Dermis blood vessel endothelial cell (primary cell): ENCODE measurements around the gene MSLN. TPM values are rescaled to one million over a fixed set of nuclear protein-coding genes. Genes with fewer than 3 reads are reported as not detected.
"Not testable (repeated sequence)": the region's sequence is repeated elsewhere in the genome, so short reads cannot be mapped to it uniquely, and the experiment has no call there.

ENCODE experiments used
- DNase-seq: peaks from one replicate; pipeline ENCODE4 v3.0.0; 2010
- total RNA-seq: library from RNA; depleted of rRNA; stranded (reverse); fragments of >200 nt; gene quantifications from 2 replicates; pipeline ENCODE4 v1.2.3, GENCODE V29; 2014

MSLN gene
- total RNA-seq, 1 donor from 2014 or later = not detected

- DNase-seq = no peak
These were observed 1.3 kb downstream of the MSLN start for GRCh38 chr16:761625-762513.

- DNase-seq = no peak
These were observed 2.2 kb downstream of the MSLN start for GRCh38 chr16:762595-763268.

- no peak for DNase-seq
These were observed 3.0 kb downstream of the MSLN start for GRCh38 chr16:763369-764183.

GRCh38 chr16:764184-764750 is 3.7 kb downstream of the MSLN start:
- DNase-seq = no peak

- DNase-seq = no peak
These were observed 4.4 kb downstream of the MSLN start for GRCh38 chr16:764848-765487.

- no peak for DNase-seq
These were observed 4.9 kb downstream of the MSLN start for GRCh38 chr16:765488-765865.

GRCh38 chr16:766008-766819 is 5.7 kb downstream of the MSLN start:
- no peak for DNase-seq

- DNase-seq = no peak
These were observed 6.5 kb downstream of the MSLN start for GRCh38 chr16:766820-767640.

GRCh38 chr16:767743-768235 is 7.3 kb downstream of the MSLN start:
- DNase-seq = no peak

- no peak for DNase-seq
These were observed 7.9 kb downstream of the MSLN start for GRCh38 chr16:768428-768827.

- no peak for DNase-seq
These were observed 8.8 kb downstream of the MSLN start for GRCh38 chr16:769184-769784.

- no peak for DNase-seq
These were observed 9.4 kb downstream of the MSLN start for GRCh38 chr16:769934-770333.

- DNase-seq = no peak
These were observed 9.9 kb downstream of the MSLN start for GRCh38 chr16:770411-770810.

- DNase-seq = no peak
These were observed 12.4 kb downstream of the MSLN start for GRCh38 chr16:772959-773358.

- DNase-seq = no peak
These were observed 13.8 kb downstream of the MSLN start for GRCh38 chr16:774086-775001.

- DNase-seq = no peak
These were observed 14.8 kb downstream of the MSLN start for GRCh38 chr16:775236-775796.

GRCh38 chr16:776298-776697 is 15.8 kb downstream of the MSLN start:
- DNase-seq = not testable (repeated sequence)

- no peak for DNase-seq
These were observed 16.3 kb downstream of the MSLN start for GRCh38 chr16:776824-777223.
